IMR-90 (cell line): ENCODE data around the gene CCDC28B. TPM values are rescaled to one million over a fixed set of nuclear protein-coding genes. Genes with fewer than 3 reads are reported as not detected.

Source experiments
- ATAC-seq: fragments of 200-7000 bp; cut with Tn5 transposase; 2 replicates; pipeline ENCODE4 v1.9.1; 2020; ENCODE audit warnings: low read depth, mild to moderate bottlenecking, moderate library complexity
- BruUV-seq: library from RNA; stranded (reverse); fragments of 400-500 nt; replicated peaks from 2 replicates; lab custom pipeline; 2021; lab: Mats Ljungman, UMichigan
- CTCF ChIA-PET: fragments of 300-600 bp; formaldehyde crosslinking; extraction: SDS; loops from one replicate; lab custom pipeline; 2021; ENCODE audit warnings: antibody characterized with exemption; lab: Yijun Ruan, JAX
- POLR2A ChIA-PET: fragments of 300-600 bp; sonication (Branson Sonifier 250); formaldehyde crosslinking; loops from one replicate; lab custom pipeline; 2022; ENCODE audit warnings: antibody characterized with exemption; ENCODE audit not compliant: unreplicated experiment; lab: Charles Lee
- DNase-seq: peaks from one replicate; pipeline ENCODE4 v3.0.0; 2013
- H2AFZ ChIP-seq: replicated peaks from 2 replicates; pipeline ENCODE3; 2013; ENCODE audit warnings: low read length, mild to moderate bottlenecking; ENCODE audit not compliant: poor library complexity
- H2AK5ac ChIP-seq: 2 replicates; pipeline ENCODE4 v1.6.1; 2013; ENCODE audit warnings: low read depth, low read length, inconsistent platforms
- H2AK9ac ChIP-seq: replicated peaks from 2 replicates; pipeline ENCODE3; 2013; ENCODE audit warnings: mild to moderate bottlenecking, low read depth, low read length, moderate library complexity; ENCODE audit not compliant: poor library complexity
- H2BK120ac ChIP-seq: 2 replicates; pipeline ENCODE4 v1.6.1; 2013; ENCODE audit warnings: low read depth, low read length, inconsistent platforms
- H2BK15ac ChIP-seq: 3 replicates; pipeline ENCODE4 v1.6.1; 2013; ENCODE audit warnings: low read depth, low read length, inconsistent platforms
- H2BK20ac ChIP-seq: 2 replicates; pipeline ENCODE4 v1.6.1; 2013; ENCODE audit warnings: low read depth, mild to moderate bottlenecking, inconsistent platforms, low read length, moderate library complexity
- H2BK5ac ChIP-seq: 2 replicates; pipeline ENCODE4 v1.6.1; 2013; ENCODE audit warnings: mild to moderate bottlenecking, low read depth, low read length, inconsistent platforms; ENCODE audit not compliant: poor library complexity, severe bottlenecking
- H3K14ac ChIP-seq: replicated peaks from 2 replicates; pipeline ENCODE4 v1.6.1; 2013; ENCODE audit warnings: low read depth, low read length, inconsistent platforms
- H3K18ac ChIP-seq: 2 replicates; pipeline ENCODE4 v1.6.1; 2013; ENCODE audit warnings: low read depth, low read length, control low read depth
- H3K23ac ChIP-seq: 2 replicates; pipeline ENCODE4 v1.6.1; 2013; ENCODE audit warnings: low read depth, low read length, inconsistent platforms
- H3K27ac ChIP-seq: 2 replicates; pipeline ENCODE4 v1.5.1; 2013; ENCODE audit warnings: mild to moderate bottlenecking, control low read depth, low read length; ENCODE audit not compliant: insufficient read depth
- H3K27me3 ChIP-seq: 2 replicates; pipeline ENCODE4 v1.6.1; 2013; ENCODE audit warnings: low read length; ENCODE audit not compliant: control insufficient read depth, insufficient read depth
- H3K36me3 ChIP-seq: 2 replicates; pipeline ENCODE4 v1.6.1; 2013; ENCODE audit warnings: low read length, mixed read lengths; ENCODE audit not compliant: control insufficient read depth, insufficient read depth
- H3K4ac ChIP-seq: 2 replicates; pipeline ENCODE4 v1.6.1; 2013; ENCODE audit warnings: low read depth, low read length, inconsistent platforms
- H3K4me1 ChIP-seq: 2 replicates; pipeline ENCODE4 v1.6.1; 2013; ENCODE audit warnings: low read length, mixed read lengths; ENCODE audit not compliant: control insufficient read depth, insufficient read depth
- H3K4me2 ChIP-seq: 2 replicates; pipeline ENCODE4 v1.6.1; 2013; ENCODE audit warnings: low read depth, mild to moderate bottlenecking, control low read depth, low read length, moderate library complexity
- H3K4me3 ChIP-seq: 2 replicates; pipeline ENCODE4 v1.5.1; 2013; ENCODE audit warnings: low read depth, mild to moderate bottlenecking, control low read depth, low read length, moderate library complexity; ENCODE audit not compliant: insufficient read depth
- H3K56ac ChIP-seq: 2 replicates; pipeline ENCODE4 v1.6.1; 2013; ENCODE audit warnings: low read length, inconsistent platforms; ENCODE audit not compliant: insufficient read depth; ENCODE audit errors: extremely low read depth
- H3K79me1 ChIP-seq, 2 experiments: 2 replicates each; pipeline ENCODE4 v1.6.1; 2013; ENCODE audit warnings: low read length in 2 of 2, inconsistent platforms in 1 of 2, low read depth in 1 of 2
- H3K9ac ChIP-seq: 2 replicates; pipeline ENCODE4 v1.6.1; 2013; ENCODE audit warnings: low read depth, low read length, control low read depth
- H3K9me1 ChIP-seq: 2 replicates; pipeline ENCODE4 v1.6.1; 2013; ENCODE audit warnings: low read length, inconsistent platforms; ENCODE audit not compliant: insufficient read depth
- H3K9me3 ChIP-seq: 2 replicates; pipeline ENCODE4 v1.6.1; 2013; ENCODE audit warnings: low read length; ENCODE audit not compliant: control insufficient read depth, insufficient read depth
- H4K20me1 ChIP-seq: 2 replicates; pipeline ENCODE4 v1.6.1; 2013; ENCODE audit warnings: low read length, inconsistent platforms; ENCODE audit not compliant: insufficient read depth
- H4K5ac ChIP-seq: 2 replicates; pipeline ENCODE4 v1.6.1; 2013; ENCODE audit warnings: mild to moderate bottlenecking, low read depth, low read length, control low read depth
- H4K8ac ChIP-seq, 2 experiments: 2 replicates each; pipeline ENCODE4 v1.6.1; 2013; ENCODE audit warnings: low read depth in 2 of 2, low read length in 2 of 2, control low read depth in 1 of 2, inconsistent platforms in 1 of 2
- H4K91ac ChIP-seq: 2 replicates; pipeline ENCODE4 v1.6.1; 2013; ENCODE audit warnings: low read depth, low read length, inconsistent platforms; ENCODE audit not compliant: insufficient read depth
- FOS ChIP-seq: fragments of 150-350 bp; IDR thresholded peaks from 2 replicates; pipeline ENCODE4 v1.6.1; 2016; ENCODE audit warnings: low read depth, low read length
- WGBS, 2 experiments: methylation state at CpG; one replicate each; pipeline versions ENCODE4 v1.1.5 to v1.1.7; 2013; ENCODE audit warnings: missing lambda C conversion rate in 2 of 2; ENCODE audit not compliant: insufficient read length in 1 of 2; ENCODE audit errors: extremely low coverage in 2 of 2; 5-methylcytosine and 5-hydroxymethylcytosine counted together
- dilution Hi-C: fragments of 300-500 bp; cut with HindIII; formaldehyde crosslinking; loops from one replicate; pipeline ENCODE4 v1.14.3; 2018; ENCODE audit warnings: low sequenced_read_pairs; ENCODE audit not compliant: unreplicated experiment
- in situ Hi-C: fragments of 300-500 bp; cut with MboI; formaldehyde crosslinking; loops from 3 replicates; pipeline ENCODE4 v1.14.3; 2019; ENCODE audit warnings: low sequenced_read_pairs, inconsistent platforms, mixed read lengths
- intact Hi-C: fragments of 100-400 bp; cut with micrococcal nuclease; formaldehyde crosslinking; loops from 2 replicates; pipeline ENCODE4 v1.10.0; 2022
- polyA plus RNA-seq, 3 experiments: library from polyadenylated mRNA; depleted of rRNA; stranded (reverse); fragments of >200 nt; gene quantifications; 2 replicates each; pipeline ENCODE4 v1.2.3, GENCODE V29; 2012; ENCODE audit warnings: low replicate concordance in 1 of 3
- total RNA-seq: library from RNA; depleted of rRNA; stranded (reverse); fragments of >200 nt; gene quantifications from 2 replicates; pipeline ENCODE4 v1.2.3, GENCODE V29; 2012

The CCDC28B gene
- total and polyA plus RNA-seq, 2 of the 4 experiments (the other 2 are of a cell fraction) = 17.2 to 18.4 TPM

DNA sequence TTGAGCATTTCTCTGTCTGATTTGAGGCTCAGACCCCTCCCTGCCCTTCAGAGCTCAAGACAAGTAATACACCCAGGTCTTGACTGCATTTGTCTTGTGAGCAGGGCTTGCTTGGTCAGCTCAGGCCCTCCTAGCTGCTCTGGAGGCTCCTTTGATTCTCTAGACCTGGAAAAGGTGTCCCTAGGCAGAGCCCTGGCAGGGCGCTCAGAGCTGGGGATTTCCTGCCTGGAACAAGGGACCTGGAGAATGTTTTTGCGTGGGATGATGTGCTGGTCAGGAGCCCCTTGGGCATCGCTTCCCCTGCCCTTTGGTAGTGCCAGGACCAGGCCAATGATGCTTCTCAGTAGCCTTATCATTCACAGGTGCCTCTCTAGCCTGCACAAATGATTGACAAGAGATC is 4.9 kb upstream of the CCDC28B start:
- Histone ChIP-seq H3K4me2 (no peak overlapping the region), H3K56ac (no peak overlapping the region), H3K4ac (no peak overlapping the region), H4K5ac (no peak overlapping the region), H3K4me1 (peaks cover 26% of the 10 kb centered on the region), H2BK20ac (no peak overlapping the region), H3K79me1 (peaks cover 17 to 68% of the 10 kb centered on the region in 2 experiments), H4K20me1 (peaks cover 23% of the 10 kb centered on the region), H3K9ac (no peak overlapping the region), H2BK120ac (no peak overlapping the region), H3K14ac (no peak overlapping the region), H2AK5ac (no peak overlapping the region), H3K36me3 (peaks cover 75% of the 10 kb centered on the region), H3K4me3 (no peak overlapping the region), H3K27me3 (no peaks in the 10 kb centered on the region), H3K9me1 (peaks cover 13% of the 10 kb centered on the region; the same call in 1 of the 2 replicates), H3K23ac (no peak overlapping the region), H3K27ac (no peak overlapping the region), H2BK5ac (no peak overlapping the region), H2AFZ (no peak overlapping the region), H3K9me3 (no peaks in the 10 kb centered on the region), H3K18ac (no peak overlapping the region), H4K8ac (no peak overlapping the region), H2AK9ac (no peak overlapping the region), H4K91ac (no peak overlapping the region), H2BK15ac (no peak overlapping the region)
- TF ChIP-seq FOS = no peak
- ATAC-seq (no peak), DNase-seq (no peak)
- no TSS peak for BruUV-seq
- CTCF ChIA-PET = interaction anchor here (1.8 kb wide), 1 partner anchor 20 kb away, joined by 6 read pairs; no protein-coding TSS in a partner anchor
- 92% methylated on average over 2 of the region's 3 CpGs; no CpG with 5 or more reads in 1 of the 2 experiments for WGBS, 2 experiments
- in situ Hi-C loops (no loop called here), intact Hi-C loops (no loop called here), dilution Hi-C loops (no loop called here)
- POLR2A ChIA-PET = no interaction called here
